ENCODE measurements around the gene CSMD2. TPM values are rescaled to one million over a fixed set of nuclear protein-coding genes. Genes with fewer than 3 reads are reported as not detected.

The CSMD2 gene
- polyA plus RNA-seq, 1 of the 3 experiments (the other 2 are of a cell fraction) = not detected

GRCh38 chr1:33532936-33533335 lies 632.1 kb downstream of the CSMD2 start:
- H3K27me3 ChIP-seq (ENCODE audit: insufficient read depth) = no peaks in the 10 kb centered on the region
- H3K4me1 ChIP-seq (ENCODE audit: control insufficient read depth in 1 of 2, insufficient read depth in 2 of 2, low read depth in 1 of 2, low read length in 1 of 2) = no peaks in the 10 kb centered on the region
- no peaks in the 10 kb centered on the region for H3K79me2 ChIP-seq (ENCODE audit: insufficient read depth)
- ChIA-PET CTCF (no interaction called here), POLR2A (no interaction called here)
- no peak overlapping the region for H2AFZ ChIP-seq (ENCODE audit: low read depth)
- no peaks in the 10 kb centered on the region for H3K9me3 ChIP-seq
- TF ChIP-seq TEAD4 (IDR thresholded peaks at IDR 0.05; ENCODE audit: borderline replicate concordance, insufficient read depth) (no peak), EZH2phosphoT487 (IDR thresholded peaks at IDR 0.05; ENCODE audit: borderline replicate concordance, low read depth) (no peak), SIN3A (IDR thresholded peaks at IDR 0.05; ENCODE audit: borderline replicate concordance, low read depth, low read length) (no peak)
- H3K9ac ChIP-seq = no peak overlapping the region
- no peaks in the 10 kb centered on the region for H3K9me2 ChIP-seq
- H3K27ac ChIP-seq (ENCODE audit: low read depth in 2 of 2, low read length in 1 of 2) = no peak overlapping the region
- H3K4me2 ChIP-seq = no peak overlapping the region
- no peak overlapping the region for H3K4me3 ChIP-seq (ENCODE audit: low read depth in 2 of 2, low read length in 1 of 2)
- DNase-seq = no peak
- no peaks in the 10 kb centered on the region for H3F3A ChIP-seq (replicated peaks; ENCODE audit: insufficient read depth)
- WGBS (ENCODE audit: low lambda C conversion rate) = 37% methylated on average over 11 of the region's 13 CpGs
- no peaks in the 10 kb centered on the region for H4K20me1 ChIP-seq (ENCODE audit: insufficient read depth)
- no peaks in the 10 kb centered on the region for H3K36me3 ChIP-seq (replicated peaks in 1 of 2; ENCODE audit: control insufficient read depth in 1 of 2, insufficient read depth in 2 of 2, low read length in 1 of 2)

DNA sequence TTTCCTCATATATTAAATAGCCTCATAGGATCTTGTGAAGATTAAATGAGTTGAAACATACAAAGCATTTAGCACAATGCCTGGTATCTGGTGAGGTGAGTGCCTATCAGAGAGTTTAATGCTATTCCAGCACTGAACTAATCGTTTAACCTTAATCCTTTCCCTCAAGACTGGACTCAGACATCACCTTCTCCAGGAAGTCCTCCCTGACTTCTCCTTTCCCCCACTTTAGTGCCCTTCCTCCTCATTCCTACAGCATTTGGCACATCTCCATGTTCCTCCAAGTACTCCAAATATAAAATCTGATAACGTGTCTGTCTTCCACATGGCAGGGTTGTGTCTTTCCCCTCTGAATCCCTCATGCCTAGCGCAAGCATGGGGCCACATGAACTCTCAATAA lies 632.8 kb downstream of the CSMD2 start:
- Histone ChIP-seq H3K27me3 (ENCODE audit: insufficient read depth) (no peaks in the 10 kb centered on the region), H3K9me3 (no peaks in the 10 kb centered on the region), H3F3A (replicated peaks; ENCODE audit: insufficient read depth) (no peaks in the 10 kb centered on the region), H3K4me2 (no peak overlapping the region), H3K27ac (ENCODE audit: low read depth in 2 of 2, low read length in 1 of 2) (no peak overlapping the region), H4K20me1 (ENCODE audit: insufficient read depth) (no peaks in the 10 kb centered on the region), H3K4me1 (ENCODE audit: control insufficient read depth in 1 of 2, insufficient read depth in 2 of 2, low read depth in 1 of 2, low read length in 1 of 2) (no peaks in the 10 kb centered on the region), H2AFZ (ENCODE audit: low read depth) (no peak overlapping the region), H3K79me2 (ENCODE audit: insufficient read depth) (no peaks in the 10 kb centered on the region), H3K9ac (no peak overlapping the region), H3K36me3 (replicated peaks in 1 of 2; ENCODE audit: control insufficient read depth in 1 of 2, insufficient read depth in 2 of 2, low read length in 1 of 2) (no peaks in the 10 kb centered on the region), H3K9me2 (no peaks in the 10 kb centered on the region), H3K4me3 (ENCODE audit: low read depth in 2 of 2, low read length in 1 of 2) (no peak overlapping the region)
- DNase-seq = no peak
- WGBS (ENCODE audit: low lambda C conversion rate) = 34% methylated on average over 3 of the region's 3 CpGs
- no peak for TF ChIP-seq NFIC (IDR thresholded peaks at IDR 0.05; ENCODE audit: borderline replicate concordance)
- no peak for TF ChIP-seq FOSL2 (IDR thresholded peaks at IDR 0.05; ENCODE audit: borderline replicate concordance, low read depth)
- TF ChIP-seq RXRA (IDR thresholded peaks at IDR 0.05; ENCODE audit: borderline replicate concordance, low read depth) = no peak
- TF ChIP-seq, protein P1, sequence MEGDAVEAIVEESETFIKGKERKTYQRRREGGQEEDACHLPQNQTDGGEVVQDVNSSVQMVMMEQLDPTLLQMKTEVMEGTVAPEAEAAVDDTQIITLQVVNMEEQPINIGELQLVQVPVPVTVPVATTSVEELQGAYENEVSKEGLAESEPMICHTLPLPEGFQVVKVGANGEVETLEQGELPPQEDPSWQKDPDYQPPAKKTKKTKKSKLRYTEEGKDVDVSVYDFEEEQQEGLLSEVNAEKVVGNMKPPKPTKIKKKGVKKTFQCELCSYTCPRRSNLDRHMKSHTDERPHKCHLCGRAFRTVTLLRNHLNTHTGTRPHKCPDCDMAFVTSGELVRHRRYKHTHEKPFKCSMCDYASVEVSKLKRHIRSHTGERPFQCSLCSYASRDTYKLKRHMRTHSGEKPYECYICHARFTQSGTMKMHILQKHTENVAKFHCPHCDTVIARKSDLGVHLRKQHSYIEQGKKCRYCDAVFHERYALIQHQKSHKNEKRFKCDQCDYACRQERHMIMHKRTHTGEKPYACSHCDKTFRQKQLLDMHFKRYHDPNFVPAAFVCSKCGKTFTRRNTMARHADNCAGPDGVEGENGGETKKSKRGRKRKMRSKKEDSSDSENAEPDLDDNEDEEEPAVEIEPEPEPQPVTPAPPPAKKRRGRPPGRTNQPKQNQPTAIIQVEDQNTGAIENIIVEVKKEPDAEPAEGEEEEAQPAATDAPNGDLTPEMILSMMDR (IDR thresholded peaks at IDR 0.05) = no peak
- TF ChIP-seq EZH2phosphoT487 (IDR thresholded peaks at IDR 0.05; ENCODE audit: borderline replicate concordance, low read depth) = no peak
- TF ChIP-seq IRF3 (IDR thresholded peaks at IDR 0.05; ENCODE audit: low read depth, low read length) = no peak
- no peak for TF ChIP-seq SMC3 (IDR thresholded peaks at IDR 0.05; ENCODE audit: low read depth, low read length)
- TF ChIP-seq RAD21 (IDR thresholded peaks at IDR 0.05; ENCODE audit: low read length) = no peak
- ChIA-PET POLR2A (no interaction called here), CTCF (no interaction called here)
